NCI-H345 treated with DMSO at 0.1 percent for 48 hours (cell line): Measurements from ENCODE around the gene KLHL30.
"Not testable (repeated sequence)": the region's sequence is repeated elsewhere in the genome, so short reads cannot be mapped to it uniquely, and the experiment has no call there.

Source experiments
- DNase-seq: peaks from one replicate; lab custom pipeline; 2025; ENCODE audit not compliant: unreplicated experiment; lab: John Stamatoyannopoulos, UW

KLHL30 gene

DNA sequence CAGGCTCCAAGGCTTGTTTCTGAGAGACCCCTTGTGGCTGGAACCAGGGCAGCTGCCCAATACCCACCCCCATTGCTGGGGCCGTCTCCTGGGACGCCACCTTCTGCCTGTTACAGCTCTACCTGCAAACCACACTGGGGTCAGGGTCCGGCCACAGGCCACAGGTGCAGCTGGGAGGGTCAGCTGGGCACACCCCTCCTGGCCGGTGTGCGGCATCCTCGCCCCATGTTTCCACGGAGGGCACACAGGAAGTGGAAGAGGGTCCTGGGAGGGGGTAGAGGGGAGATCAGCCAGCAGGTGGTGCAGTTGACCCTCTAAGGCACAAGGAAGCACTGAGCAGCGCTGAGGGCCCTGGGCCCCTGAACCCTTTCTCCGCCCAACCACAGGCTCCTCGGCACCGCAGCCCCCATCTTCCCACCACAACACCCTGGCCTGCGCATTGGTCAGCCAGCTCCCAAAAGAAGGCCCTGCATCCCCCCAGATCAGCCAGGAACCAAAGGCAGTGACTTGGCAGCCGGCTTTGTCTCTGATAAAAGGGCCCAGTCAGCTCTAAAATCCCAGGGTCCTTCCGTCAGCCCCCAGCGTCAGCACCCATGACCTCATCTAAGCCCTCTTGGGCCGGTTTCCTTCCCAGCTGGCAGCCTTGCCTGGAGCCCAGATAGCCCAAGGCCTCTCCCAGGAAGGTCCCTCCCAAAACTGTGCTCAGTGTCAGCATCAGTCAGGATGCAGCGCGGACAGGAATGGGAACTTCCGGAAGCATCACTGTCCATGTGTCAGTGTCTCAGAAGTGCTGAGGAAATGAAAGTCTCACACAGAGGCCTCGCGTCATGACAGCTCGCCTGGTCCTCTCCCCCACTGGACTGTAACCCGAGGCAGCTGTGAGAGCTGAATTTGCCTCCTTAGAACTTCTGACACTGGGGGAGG, 22.0 kb downstream of the KLHL30 start:
- DNase-seq = no peak

DNA sequence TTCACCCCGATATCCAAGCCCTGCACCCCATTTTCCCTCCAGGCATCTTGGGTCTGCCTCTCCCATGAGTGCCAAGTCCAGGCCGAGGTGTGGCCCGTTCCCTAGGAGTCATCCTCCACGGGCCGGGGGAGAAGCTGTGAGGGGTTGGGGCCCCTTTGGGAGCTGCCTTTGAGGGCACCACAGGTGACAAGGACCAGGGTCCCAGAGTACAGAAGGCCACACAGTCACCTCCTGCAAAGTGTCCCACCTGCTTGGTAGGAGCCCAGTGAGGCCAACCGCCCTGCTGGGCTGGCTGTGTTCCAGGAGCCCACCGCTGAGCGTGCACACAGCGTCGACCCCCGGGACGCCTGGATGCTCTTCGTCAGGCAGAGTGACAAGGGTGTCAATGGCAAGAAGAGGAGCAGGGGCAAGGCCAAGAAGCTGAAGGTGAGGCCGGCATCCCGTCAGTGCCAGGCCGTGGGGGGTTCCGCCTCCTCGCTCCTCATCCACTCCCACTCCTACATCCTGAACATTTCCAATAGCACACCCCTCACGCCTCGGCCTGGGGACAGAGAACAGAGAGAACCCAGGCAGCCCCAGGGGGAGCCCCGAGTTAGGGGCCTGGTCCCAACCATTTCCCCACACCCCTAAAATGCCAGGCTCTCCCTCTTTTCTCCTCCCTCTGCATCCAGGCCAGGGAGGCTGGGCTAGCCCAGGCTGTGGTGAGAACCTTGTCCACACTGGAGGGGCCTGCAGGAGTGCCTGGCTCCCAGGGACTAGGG, 23.0 kb downstream of the KLHL30 start:
- DNase-seq = no peak

DNA sequence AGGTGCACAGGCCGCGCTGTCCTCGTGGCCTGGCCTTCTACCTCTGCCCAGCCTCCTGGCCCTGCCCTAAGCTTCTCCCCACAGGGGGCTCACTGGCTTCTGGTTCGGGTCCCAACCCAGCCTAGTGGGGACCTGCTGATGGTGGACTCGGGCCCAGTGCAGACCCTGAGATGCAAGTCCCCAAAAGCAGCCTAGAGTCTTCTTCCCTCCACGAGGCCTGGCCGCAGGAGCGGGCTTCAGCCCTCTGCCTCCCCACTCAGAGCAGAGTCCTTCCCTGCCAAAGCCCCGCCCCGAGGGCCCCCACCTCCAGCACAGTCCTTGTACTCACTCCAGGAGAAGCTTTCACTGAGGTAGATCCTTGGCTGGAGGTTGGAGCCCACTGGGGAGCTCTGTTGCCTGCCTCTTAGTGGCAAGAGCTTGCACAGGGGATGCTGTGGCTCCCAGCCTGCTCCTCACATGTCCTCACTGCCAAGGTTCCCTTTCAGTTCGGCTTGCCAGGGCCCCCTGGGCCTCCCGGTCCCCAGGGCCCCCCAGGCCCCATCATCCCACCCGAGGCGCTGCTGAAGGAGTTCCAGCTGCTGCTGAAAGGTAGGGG, 23.9 kb downstream of the KLHL30 start:
- DNase-seq = no peak

DNA sequence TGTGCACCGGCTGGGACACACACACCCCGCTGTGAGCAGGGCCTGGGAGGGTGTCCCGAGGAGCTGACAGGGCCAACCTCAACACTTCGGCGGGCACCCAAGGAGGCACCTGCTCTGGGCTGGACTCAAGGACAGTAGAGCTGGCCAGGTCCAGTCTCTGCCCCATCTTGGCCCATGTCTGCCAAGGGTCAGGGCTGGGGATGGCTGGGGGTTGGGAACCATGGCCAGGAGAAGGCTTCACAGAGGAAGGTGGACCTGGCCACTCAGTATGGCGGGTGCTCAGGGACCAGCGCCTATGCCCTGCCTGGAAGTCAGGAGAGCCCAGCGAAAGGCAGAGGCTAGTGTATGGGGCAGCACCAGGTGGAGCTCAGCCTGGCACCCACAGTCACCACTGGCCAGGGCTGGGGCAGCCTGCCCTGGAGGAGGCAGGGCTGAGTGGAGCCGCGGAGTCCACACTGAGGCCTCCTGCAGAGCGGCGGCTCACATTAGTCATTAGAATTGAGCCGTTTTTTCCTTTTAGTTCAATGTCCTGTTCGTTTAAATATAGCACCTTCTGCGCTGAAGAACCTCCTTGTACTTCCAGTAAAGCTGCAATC, 24.5 kb downstream of the KLHL30 start:
- DNase-seq = no peak

DNA sequence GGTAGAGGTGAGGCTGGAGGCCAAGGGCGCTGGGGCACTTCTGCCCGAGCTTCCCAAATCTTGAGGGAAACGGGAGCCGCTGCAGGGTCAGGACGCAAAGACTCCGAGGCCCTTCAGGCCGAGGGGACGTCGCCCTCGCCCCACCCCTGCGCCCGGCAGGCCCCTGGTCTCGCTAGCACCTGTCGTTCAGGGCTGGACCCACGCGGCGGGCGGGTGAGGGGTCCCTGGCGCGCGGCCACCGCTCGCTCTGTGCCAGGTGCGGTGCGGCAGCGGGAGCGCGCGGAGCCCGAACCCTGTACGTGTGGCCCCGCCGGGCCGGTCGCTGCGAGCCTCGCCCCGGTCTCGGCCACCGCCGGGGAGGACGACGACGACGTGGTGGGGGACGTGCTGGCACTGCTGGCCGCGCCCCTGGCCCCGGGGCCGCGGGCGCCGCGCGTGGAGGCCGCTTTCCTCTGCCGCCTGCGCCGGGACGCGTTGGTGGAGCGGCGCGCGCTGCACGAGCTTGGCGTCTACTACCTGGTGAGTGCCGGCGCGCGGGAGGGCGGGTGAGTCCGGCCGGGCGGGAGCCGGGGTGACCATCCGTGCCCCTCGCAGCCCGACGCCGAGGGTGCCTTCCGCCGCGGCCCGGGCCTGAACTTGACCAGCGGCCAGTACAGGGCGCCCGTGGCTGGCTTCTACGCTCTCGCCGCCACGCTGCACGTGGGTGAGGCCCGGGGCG, 25.2 kb downstream of the KLHL30 start:
- DNase-seq = no peak

DNA sequence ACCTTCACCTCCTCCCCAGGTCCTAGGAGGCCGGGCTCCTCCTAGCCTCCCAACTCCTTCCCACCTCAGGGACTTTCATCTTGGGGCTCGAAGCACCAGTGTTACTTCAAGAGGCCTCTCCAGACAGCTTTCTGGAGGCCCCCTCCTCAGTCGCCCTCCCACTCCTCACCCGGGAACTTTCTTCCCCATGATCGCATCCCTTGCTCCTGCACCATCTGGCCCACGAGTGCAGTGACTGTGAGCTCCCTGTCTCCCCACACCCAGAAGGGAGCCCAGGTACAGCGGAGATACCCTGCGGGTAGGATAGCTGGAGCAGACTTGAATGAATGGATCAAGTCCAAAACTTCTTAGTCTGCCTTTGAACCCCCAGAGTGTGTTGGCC, 26.4 kb downstream of the KLHL30 start:
- no peak for DNase-seq

DNA sequence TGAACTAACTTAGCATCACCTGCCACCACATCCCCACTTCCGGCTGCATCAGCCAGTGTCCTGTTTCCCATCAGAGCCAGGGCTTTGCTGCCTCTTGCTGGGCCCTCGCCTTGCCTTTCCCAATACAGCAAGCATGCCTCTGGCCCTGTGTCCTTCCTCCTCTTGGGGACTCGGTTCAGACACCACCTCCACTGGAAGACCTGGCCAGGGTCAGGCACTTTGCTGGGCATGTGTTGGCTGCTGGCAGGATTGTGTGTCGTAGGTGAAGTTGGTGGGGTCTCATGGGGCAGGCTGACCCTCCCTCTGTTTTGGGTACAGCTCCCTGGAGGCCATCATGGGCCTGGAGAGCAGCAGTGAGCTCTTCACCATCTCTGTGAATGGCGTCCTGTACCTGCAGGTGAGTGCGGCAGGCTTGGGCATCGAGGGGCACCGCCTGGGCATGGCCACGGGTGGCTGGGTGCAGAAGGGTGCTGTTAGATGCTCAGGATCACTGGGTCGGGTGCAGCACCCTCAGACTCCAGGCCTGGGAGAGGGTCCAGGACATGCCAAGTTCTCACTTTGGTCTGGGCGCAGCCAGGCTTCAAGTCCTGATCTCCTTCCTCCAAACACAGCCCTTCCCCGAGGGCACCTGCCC, 26.9 kb downstream of the KLHL30 start:
- DNase-seq = no peak

DNA sequence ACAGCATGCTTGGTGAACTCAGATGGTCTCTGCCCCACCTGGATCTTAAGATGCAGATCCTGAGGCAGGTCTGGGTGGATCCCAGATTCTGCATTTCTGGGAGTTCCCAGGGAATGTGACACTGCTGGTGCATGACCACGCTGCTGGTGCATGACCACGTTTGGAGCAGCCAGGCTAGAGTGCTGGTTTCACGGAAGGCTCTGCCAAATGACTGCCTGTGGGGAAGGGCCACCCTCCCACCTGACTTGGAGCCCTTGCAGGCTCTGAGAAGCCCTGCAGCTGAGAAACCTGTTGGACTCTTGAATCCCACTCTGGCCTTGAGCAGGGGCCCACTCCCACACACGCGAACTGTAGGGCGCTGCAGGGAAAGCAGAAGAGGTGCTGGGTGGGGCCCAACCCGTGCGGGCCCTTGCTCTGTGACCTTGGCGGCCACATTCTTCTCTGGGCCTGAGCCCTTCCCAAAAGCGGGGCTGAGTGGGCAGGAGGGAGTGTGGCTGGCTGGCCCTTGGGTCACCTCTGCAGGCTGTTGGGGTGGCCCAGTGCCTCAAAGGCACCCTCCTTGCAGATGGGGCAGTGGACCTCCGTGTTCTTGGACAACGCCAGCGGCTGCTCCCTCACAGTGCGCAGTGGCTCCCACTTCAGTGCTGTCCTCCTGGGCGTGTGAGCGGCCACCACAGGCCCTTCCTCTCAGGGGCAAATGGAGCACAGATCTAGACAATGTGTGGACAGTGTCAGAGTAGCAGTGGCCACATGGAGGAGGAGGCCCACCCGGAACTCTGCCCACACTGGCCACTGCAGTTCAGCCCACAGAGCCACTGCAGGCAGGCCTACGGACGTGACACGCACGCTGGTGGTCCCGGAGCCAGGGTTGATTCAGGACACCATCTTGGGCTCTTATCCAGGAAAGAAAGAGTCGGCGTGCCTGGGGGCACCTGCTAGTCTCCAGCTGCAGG, 28.2 kb downstream of the KLHL30 start:
- DNase-seq = no peak

DNA sequence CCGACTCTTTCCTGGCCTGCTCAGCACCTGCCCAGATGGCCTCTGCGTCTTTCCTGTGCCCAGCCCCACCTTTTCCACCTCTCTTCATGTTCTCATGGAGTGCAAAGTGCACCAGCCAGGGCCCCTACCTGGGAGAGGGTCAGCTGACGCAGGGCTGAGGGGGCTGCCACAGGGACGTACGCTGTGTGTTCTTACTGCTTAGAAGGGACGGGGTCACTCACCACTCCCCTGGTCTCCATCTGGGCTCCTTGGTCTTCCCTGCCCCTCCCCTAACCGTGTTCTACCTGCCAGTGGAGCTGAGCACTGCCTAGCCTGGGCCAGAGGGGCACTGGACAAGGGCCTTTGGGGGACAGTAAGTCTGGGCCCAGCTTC, 28.9 kb downstream of the KLHL30 start:
- no peak for DNase-seq

DNA sequence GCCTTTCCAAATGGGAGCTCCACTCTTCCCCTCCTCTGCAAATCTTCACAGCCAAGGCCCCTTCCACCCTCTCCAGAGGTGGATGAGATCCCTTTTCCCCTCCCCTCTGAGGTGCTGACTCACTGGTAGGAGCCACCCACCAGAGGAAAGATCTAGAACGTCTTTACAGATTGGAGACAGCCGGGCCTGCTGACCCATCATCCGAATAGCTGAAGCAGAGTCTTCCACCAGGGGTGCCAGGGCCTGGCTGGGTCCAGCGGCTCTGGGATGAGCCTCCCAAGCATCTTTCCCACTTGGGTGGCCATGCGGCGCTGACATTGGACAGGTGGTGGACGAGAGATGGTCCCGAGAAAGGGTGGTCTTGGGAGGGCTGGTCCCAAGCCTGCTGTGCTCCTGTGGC, 29.3 kb downstream of the KLHL30 start:
- no peak for DNase-seq

DNA sequence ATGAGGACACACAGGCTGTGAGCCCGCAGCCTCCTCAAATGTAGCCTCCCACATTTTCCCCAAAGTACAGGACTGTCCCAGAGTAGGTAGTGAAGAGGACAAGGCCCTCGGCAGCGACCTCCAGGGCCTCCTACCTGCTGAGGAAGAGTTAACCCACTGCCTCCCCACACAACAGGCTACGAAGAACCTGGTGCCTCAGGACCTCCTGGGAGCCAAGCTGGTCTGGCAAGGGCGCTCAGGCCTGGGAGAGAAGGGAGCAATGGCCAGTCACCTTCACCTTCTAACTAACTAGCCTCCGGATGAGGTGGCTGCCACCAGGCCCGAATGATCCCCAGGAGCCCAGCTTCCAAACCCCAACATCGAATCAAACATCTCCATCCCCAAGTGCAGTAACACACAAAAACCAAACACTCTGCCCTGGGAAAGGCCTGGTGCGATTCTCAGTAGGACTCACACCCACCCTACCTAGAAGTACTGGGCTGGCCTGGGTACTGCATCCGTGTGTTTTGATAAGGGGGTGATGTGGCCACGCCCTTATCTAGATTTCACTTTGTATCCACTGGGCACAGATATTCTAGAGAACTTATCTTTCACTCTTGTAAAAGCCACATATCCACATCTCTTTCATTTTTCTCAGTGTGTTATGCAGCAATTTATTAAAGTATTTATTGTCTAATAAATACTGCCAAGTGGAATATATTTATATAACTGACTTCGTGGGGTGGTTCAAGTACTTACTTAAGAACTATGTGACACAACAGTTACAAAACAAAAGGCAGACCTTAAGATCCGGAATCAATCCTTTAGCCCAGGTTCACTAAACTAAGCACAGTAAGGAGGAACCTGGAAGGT, 30.0 kb downstream of the KLHL30 start:
- no peak for DNase-seq

DNA sequence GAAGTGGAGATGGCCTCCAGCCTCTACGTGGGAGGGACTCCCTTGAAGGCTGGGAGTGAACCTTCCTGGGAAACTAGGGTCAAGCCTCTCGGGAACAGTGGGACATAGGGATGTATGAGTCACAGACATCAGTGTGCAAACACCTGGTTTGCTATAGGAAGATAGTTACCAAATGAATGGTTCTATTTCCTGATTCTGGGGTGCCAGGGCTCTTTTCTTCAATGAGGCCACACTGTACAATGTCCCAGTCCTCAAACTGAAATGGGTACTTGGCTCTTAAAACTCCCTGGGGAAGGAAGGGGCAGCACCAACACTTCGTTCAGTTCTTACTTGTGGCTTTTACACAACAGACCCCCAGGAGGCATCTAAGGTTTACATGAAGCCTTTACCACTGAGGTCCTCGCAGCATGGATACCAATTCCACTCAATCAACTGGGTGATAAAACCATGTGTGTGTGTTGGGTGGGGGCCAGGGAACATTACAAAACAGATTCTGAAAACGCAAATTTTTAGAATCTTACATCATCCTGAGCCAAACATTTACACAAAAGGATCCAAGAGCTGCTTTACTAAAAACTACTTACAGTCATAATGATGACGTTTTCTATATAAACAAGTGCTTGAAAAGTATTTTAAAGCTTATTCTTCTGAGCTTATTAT, 30.7 kb downstream of the KLHL30 start:
- no peak for DNase-seq

DNA sequence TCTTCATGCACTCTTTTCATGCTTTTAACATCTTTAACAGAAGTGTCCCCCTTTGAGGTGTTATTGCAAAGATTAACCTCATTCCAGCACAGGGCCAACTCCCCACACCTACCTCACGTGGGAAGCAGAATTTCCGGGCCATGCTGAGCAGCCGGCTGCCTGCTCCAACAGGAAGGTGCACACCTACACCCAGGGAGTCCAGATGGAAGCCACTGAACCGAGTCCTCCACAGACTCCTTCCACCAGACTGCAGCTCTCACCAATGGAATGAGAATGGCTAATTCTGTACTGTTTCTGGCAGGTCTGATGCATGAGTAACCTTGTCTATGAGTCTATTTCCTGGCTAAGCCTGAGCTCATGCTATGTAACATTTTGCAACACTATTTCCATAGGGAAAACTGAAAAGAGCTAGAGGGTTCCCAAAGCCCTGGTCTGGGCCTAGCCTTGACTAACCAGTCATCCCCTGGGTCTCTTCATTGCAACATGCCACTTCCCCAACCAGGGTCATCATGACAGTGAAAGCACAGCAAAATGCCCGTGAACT, 31.3 kb downstream of the KLHL30 start:
- no peak for DNase-seq

DNA sequence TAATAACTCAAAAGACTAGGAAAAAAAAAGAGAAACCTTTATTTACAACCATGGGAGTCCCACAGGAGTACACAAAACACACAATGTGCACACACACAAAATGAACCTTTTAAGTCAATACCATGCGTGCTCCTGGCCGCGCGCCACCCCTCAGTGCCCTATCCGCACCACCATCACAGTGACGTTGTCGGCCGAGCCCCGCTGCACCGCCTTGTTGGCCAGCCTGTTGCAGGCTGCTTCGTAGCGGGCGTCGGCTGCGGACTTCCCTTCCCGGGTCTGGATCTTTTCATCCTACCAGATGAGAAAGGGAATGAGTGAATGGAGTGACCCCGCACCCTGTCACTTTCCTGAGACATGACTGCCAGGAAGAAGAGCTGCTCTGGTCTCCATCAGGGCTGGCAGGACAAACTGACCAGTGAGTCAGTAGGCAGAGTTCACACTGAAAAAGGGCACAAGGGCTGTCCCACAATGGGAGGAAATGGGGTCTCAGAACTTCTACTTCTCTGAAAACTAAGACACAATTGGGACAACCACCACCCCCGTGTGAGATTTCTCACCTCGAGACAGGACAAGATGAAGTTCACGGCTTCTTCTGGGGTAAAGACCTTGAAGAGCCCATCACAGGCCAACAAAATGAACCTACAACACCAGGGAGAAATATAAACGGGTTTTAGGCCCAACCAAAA, 32.1 kb downstream of the KLHL30 start:
- DNase-seq = no peak

DNA sequence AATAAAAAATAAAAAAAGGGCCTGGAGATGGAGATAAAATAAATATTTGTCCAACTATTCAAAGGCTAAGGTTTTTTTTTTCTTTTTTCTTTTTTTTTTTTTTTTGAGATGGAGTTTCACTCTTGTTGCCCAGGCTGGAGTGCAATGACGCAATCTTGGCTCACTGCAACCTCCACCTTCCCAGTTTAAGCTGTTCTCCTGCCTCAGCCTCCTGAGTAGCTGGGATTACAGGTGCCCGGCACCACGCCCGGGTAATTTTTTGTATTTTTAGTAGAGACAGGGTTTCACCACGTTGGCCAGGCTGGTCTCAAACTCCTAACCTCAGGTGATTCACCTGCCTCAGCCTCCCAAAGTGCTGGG, 32.6 kb downstream of the KLHL30 start:
- DNase-seq = not testable (repeated sequence)

DNA sequence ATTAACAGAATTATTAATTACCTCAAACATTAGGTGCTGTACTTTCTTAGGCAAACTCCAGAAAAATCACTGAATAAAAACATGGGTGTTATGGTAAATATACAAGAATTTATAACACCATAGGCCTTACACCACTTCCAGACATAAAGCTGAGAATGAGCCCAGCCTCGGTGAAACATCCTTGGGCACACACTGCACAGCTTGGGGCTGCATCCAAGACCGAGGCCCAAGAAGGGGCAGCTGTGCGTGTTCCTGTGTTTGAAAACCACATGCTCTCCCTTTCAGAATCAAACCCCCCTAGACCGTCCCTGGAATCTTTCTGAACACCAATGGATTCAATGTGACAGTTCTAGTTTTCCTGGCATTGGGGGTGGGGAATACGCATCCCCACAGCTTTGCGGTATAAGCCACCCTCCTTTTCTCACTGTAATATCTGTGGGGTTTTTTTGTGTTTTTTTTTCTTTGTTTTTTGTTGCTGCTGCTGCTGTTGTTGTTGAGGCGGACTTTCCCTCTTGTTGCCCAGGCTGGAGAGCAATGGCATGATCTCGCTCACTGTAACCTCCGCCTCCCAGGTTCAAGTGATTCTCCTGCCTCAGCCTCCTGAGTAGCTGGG, 33.2 kb downstream of the KLHL30 start:
- DNase-seq = no peak

DNA sequence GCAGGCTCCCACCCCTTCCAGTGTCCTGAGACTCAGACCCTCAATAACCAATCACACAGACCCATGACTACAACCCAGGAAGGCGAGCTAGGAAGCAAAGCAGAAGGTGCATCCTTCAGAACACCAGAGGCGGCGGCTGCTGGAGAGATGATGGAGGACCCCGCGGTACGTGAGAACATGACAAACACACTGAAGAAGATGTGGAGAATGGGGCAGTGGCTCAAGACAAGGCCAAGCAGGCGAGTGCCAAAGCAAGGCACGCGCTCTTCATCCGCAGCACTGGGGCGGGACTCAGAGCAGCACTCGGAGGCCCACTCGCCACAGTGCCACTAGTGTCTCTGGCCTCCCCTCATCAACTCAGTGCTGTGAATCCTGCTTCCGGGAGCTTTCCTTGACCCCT, 34.0 kb downstream of the KLHL30 start:
- no peak for DNase-seq
